HG02588 (cell line): ENCODE measurements around the gene MEF2D.

ENCODE experiments used
- ATAC-seq: cut with Tn5 transposase; IDR thresholded peaks from one replicate; pipeline ENCODE4 v1.9.1; 2021; ENCODE audit warnings: mild to moderate bottlenecking, moderate library complexity; ENCODE audit not compliant: unreplicated experiment

Gene MEF2D

DNA sequence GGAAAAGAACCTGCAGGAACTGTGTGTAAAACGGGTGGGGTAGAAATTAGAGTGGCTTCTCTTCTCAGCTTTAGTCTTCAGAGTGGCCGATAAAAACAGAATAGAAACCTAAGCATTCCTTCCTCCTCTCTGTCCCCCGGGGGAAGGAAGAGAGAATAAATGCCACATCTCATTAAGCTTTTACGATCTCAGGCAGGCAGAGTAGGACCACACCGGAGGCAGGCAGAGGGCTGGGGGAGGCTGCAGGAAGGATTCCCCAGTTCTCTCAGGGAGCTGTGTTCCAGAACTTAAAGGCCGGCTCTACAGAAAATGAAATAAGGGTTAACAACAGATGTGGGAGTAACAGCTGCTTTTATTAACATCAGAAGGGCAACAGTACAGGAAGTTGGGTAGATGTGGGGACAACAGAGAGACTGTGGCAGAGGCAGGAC, 24.5 kb upstream of the MEF2D start:
- no peak for ATAC-seq

DNA sequence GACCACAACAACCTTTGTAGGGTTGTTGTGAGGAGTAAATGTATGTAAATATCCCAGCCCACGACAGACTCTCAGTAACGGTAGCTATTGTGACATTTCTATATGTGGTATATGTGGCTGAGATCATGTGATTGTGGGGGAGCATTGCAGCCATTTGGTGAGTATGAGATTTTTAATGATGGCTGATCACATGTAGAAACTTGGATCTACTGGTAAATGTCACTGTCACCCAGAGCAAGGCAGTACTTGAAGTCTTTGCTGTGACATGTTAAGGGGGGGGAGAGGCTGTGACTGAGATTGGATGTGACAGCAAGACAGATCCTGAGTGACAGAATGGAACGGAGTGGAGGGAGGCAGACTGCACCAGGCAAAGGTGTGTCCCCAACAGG, 23.9 kb upstream of the MEF2D start:
- no peak for ATAC-seq

DNA sequence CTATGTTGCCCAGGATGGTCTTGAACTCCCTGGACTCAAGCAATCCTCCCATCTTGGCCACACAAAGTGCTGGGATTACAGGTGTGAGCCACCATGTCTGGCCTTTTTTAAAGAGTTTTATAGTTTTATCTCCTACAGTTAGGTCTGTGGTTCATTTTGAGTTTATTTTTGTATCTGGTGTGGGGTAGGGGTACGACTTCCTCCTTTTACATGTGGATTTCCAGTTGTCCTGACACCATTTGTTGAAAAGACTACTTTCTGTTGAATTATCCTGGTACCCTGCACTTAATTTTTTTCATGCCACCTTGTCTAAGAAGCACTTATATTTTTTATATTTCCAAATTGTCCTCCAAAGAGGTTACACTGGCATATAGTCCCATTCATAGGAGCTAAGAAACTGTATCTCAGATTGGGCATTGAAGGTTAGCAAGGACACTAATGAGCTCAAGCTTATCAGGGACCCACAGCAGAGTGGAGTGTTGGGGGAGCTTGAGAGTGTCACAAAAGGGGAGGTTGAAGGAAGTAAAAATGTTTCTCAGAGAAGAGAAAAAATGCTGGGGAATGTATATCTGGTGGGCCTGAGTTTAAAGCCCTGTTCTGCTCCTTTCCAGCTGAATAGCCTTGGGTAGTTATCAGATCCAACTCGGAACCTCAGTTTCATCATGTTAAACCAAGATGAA, 23.4 kb upstream of the MEF2D start:
- no peak for ATAC-seq

DNA sequence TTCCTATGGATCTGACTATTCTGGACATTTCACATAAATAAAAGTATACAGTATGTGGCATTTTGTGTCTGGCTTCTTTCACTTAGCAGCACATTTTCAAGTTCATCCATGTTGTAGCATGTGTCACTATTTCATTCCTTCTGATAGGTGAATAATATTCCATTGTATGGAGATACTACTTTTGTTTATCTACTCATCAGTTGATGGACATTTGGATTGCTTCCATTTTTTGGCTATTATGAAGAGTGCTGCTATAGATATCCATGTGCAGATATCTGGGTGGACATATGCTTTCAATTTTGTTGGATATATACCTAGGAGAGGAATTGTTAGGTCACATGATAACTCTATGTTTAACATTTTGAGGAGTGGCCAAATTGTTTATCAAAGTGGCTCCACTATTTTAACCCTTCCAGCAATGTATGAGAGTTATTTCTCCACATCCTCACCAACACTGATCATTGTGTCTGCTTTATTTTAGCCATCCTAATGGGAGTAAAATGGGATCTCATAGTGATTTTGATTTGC, 21.9 kb upstream of the MEF2D start:
- ATAC-seq: no peak

DNA sequence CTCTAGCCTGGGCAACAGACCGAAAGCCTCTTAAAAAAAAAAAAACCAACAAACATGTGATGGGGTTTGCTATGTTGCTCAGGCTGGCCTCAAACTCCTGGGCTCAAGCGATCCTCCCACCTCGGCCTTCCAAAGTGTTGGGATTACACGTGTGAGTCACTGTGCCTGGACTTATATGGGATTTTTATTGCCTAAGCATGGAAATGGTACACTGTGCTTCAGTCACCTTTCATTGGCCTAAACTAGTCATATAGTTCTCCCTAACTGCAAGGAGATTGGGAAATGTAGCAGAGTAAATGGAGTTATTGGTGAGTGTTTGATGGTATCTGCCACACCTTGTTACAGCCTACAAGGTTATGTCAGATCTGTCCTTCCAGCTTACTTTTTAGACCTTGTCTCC, 17.2 kb upstream of the MEF2D start:
- no peak for ATAC-seq

DNA sequence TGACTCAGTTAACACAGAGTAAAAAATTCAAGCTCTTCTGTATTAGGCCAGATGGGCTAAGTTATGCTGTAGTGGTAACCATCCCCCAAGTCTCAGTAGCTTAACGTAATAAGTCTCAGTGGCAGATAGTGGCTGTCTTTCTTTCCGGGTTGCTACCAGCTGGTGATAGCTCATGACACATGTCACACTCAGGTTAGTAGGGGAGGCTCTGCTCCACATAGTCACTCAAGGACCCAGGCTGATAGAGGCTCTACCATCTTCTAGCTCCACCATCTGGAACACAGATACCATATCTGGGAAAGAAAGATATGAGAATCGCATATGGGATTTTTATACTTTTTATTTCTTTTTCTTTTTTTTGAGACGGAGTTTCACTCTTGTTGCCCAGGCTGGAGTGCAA, 16.2 kb upstream of the MEF2D start:
- no peak for ATAC-seq

DNA sequence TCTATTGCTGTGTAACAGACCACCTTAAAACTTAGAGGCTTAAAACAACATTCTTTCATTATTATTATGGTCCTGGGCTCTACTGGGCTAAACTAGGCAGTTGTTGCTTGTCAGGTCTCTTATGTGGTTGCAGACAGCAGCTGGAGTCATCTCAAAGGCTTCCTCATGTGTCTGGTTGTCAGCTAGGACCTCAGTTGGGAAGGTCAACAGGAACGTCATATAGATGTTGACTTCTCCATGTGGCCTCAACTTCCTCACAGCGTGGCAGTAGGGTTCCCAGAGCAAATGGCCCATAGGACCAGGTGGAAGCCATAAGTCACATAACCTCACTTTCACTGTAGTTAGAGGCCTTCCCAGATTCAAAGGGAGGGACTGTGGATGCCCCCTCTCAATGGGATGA, 15.4 kb upstream of the MEF2D start:
- no peak for ATAC-seq

DNA sequence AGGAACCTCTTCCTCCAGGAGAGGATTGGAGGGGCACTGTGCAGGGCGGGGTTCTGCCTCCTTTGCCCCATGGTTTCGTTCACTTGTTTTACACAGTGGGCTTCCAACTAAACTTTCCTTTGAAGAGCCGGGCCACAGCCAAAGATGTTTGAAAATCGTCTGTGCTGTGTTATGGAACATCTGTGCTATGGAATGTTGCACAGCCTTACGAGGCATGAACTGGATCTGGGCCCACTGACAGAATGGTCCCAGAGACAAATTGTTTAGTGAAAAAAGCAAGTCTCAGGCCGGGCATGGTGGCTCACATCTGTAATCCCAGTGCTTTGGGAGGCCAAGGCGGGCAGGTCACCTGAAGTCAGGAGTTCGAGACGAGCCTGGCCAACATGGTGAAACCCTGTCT, 12.6 kb upstream of the MEF2D start:
- ATAC-seq: no peak

DNA sequence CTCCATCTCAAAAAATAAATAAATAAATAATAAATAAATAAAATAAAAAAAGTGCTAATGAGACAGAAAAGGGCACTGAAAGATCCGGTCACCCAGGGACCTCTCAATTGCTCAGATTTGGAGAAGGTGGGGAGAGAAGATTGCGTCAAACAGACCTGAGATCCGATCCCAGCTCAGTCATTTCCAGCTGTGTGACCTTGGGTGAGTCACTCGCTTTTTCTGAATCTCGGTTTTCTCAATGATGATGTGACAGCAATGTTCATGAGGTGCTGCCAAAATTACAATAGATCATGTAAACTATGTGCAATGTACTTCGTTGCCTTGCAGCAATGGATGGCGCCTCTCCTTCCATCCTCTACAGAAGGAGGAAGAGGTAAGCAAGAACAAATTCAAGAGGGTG, 11.1 kb upstream of the MEF2D start:
- no peak for ATAC-seq

DNA sequence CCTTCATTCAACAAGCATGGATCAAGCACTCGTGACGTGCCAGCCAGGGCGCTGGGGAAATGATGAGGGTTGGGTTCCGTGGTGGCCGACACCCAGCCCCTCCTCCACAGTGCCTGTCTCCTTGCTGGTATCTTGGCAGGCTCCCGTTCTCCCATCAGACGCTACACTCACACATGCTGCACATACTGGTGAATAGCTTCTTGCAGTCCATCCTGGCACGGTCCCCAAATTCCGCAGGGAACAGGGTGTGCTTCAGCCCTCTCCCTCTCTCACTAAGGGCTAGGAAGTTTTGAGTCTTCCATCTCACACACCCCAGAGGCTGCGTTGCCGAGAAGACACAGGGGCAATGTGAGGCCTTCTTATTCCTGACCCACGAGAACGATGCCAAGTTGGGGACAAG, 10.1 kb upstream of the MEF2D start:
- no peak for ATAC-seq

DNA sequence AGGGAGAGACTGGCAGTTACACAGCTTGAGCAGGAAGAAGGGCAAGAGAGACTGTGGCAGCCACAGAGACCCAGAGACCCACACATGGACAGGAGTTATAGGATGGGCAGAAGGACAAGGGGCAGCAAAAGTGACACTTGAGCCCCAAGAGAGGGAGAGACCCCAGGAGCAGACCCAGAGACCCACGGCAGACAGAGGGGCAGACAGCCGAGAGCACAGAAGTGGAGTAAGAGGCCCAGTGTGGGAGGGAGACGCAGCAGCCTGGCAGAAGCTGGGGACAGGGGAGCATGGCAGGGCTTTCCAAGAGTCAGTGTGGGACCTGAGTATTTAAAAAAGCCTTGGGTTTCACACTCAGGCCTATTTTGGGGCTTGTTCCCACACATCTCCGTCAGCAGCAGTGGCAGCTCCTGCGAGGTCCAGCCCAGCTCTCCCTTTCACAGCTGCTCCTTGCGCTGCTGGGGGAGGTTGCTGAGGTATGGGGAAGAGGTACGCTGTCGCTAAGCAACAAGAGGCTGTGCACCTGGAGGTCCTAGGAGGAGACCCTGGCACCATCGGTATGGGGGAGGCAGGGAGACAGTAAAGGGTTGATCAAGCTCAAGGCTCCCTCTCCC, 9.0 kb upstream of the MEF2D start:
- no peak for ATAC-seq

DNA sequence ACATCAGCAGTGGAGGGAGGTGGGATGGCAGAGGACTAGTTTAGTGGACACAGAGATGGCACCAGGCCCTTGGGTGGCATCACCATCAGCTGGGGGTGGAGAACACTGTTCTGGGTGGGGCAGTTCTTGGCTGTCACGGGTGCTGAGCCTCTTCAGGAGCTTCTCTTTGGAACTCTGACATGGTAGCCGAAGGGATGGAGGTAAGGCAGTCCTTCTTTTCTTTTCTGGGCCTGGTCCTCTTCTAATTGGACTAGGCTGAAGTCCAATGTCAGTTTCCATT, 8.3 kb upstream of the MEF2D start:
- ATAC-seq: no peak

DNA sequence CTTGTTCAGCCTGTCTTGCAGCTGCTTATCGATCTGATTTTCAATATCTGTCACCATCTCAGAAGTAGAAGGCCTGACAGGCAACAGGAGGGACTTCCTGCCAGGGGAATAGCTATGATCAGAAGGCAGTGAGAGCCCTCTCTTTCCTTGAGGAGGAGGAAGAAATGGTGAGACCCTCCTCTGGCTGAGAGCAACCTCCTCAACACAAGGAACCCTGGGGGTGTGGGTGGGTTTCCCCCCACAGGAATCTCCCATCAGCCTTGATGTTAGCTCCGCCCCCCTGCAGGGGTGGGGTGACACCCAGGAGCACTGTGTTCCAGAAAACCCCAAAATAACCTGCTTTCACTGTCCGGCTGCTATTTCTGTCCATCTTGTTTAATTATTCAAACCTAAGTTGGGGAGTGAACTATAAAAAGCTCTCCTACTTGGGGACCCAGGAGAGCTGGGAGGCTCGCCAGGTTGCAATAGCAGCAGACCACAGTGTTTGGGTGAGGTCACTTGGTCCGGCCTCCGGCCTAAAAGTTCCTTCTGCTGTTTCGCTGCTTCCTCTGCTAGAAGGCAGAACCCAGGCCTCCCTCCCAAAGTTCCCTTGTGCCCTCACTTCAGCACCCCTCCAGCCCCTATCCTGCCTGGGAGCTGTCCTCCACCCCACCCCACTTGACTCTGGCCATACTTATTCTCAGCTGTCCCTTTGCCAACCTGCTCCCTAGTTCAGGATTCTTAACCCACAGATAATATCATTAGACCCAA, 7.8 kb upstream of the MEF2D start:
- no peak for ATAC-seq

DNA sequence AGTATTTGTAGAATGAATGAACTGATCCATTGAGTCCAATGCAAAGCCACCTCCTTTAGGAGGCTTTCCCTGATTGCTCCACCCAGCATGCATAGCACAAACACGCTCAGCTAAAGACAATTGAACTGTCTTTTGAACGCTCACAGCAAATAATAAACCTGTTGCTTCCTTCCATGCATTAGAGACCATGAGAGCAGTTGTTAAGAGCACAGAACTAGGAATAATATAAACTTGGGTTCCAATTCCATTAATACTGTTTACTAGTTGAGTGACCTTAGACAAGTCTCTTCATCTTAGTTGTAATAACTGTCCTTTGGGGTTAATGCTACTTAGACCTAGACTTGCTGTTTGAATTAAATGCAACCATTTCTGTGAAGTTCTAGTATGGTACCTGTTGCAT, 5.9 kb upstream of the MEF2D start:
- no peak for ATAC-seq

DNA sequence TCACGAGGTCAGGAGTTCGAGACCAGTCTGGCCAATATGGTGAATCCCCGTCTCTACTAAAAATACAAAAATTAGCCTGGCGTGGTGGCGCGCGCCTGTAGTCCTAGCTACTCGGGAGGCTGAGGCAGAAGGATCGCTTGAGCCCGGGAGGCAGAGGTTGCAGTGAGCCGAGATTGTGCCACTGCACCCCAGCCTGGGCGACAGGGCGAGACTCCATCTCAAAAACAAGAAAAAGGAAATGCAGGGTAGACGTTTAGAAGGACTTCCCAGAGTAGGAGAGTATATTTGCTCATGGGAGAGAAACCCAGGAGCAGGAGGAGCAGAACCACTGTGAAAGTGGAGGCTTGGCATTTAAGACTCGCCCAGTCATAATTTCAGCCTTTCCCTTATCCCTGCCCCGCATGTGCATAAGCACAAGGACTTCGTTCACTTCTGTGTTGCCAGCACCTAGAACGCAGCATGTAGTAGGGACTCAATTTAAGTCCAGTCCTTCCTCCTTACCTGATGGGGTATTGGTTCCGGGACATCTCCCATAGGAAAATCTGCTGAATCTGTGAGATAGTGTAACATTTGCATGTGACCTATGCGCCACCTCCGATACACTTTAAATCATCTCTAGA, 5.2 kb upstream of the MEF2D start:
- ATAC-seq: no peak

DNA sequence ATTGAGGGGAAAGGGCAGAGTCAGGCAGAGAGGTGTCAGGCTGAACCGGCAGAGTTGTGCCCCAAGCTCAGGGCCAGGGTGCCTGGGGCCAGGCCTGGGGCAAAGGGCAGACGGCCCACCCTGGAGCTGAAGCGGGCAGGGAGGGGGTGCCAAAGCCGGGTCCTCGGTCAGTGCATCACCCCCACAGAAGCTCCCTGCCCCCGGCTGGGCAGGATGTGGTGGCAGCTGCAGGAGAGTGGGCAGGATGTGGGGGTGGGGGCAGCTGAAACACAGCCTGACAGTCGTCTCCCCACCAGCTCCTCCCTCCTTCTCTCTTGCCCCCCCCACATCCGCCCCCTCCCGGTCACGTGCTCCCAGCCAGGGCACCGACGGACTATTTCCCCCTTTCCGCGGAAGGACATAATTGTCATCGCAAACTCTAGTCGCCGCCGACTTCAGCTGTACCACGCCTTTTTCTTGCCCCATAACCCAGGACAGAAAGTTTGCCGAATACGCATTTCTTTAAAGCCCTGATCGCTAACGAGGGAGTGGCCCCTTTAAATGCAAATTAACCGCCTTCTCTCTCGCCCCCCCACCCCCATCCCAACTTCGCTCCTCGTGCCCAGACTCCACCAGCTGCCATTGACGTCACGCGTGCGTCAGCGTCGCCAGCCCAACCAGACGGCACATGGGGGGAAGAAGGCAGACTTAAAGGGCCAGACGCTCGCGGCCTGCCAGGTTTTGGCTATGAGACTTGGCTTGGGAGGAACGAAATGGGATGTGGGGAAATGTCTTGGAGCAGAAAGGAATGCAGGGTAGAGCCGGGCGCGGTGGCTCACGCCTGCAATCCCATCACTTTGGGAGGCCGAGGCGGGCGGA, 4.5 kb upstream of the MEF2D start:
- peak; percentile 40 for ATAC-seq

DNA sequence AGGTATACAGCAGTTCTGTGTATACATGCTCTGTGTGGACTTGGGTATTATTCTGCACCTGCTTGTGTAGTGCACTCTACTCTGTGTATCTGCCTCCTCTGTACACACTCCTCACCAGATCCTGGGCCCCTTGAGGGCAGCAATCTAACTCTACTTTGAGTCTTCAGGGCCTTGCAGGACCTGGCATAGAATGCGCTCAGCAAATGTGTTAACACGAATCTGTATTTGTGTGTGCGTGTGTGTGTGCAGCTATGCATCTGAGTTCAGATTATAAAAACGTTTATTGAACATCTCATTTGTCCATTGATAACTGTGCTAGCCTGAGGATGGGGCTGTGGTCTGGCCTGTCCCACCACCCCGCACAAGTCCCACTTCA, 3.9 kb upstream of the MEF2D start:
- no peak for ATAC-seq

DNA sequence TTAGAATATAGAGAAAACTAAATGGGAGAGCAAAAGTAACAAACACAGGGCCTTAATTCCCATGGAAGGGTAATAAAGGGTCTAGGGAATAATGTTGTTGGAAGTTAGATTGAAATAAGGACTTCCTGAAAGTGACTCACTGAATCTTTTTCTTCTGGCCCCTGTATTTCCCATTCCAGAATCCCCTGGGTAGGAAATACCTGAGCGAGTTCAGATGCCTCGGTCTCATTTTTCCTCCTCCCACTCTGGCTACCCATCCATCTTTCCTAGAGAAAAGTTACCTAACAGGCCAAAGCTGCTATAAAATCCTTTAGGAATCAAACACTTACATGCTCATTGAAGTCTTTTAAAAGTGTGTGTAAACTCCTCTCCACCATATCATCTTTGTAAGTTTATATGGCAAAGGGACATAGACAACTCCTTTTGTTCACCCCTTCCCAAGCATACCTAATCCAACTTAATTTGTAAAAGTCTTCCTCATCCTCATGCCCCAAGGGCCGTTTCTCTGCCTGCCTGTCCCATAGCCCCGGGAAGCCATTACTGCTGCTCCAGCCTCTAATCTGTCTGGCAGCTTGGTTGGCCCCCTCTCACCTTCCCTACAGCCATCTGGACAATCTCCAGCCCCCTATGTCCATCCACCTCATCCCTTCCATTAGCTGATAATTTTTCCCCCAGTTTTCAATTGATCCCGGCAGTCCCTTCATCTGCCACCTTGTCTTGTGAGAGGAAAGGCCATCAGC, 3.3 kb upstream of the MEF2D start:
- no peak for ATAC-seq

DNA sequence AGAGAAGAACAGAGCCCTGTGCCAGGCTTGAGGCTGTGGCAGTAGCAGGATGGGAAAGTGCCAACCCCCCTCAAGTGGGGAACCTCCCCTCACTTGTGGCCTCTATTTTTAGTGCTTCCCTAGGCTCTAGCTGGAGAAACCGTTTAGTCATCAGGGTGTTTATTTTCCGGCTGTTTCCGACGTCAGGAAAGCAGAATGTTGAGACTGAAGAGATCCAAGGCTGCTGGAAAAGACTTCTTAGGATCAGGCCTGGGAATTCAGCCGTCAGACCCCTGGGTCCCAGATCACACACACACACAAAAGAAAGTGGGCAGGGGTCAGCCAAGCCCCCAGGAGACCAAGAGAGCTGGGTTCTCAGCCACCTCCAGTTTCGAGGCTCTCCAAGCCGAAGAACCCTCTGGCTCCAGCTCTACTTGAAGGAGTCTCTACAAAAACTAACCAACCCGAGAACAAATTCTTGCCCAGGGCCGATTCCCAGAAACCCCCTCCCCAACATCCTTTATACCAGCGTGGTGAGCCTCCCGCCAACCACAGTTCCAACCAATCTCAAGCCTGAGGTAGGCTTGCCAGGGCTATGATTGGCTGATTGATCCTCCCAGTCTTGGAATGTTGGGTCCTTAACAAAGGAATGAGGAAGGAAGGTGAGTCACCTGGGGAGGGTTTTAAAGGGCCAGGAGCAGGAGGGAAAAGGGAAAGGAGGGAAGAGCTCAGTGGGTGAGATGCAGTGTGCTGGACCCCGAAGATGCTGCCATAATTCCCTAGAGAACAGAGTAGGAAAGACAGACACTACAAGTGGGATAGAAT, 2.5 kb upstream of the MEF2D start:
- ATAC-seq: no peak
